CD4-positive, alpha-beta T cell (primary cell): ENCODE data around the gene ZNF112. TPM values are rescaled to one million over a fixed set of nuclear protein-coding genes. Genes with fewer than 3 reads are reported as not detected.
"Not testable (repeated sequence)": the region's sequence is repeated elsewhere in the genome, so short reads cannot be mapped to it uniquely, and the experiment has no call there.

ENCODE experiments used
- ATAC-seq: fragments of 200-7000 bp; cut with Tn5 transposase; one replicate; pipeline ENCODE4 v1.10.0; 2022; ENCODE audit warnings: mild to moderate bottlenecking; ENCODE audit not compliant: poor library complexity
- CTCF ChIA-PET: fragments of 350-600 bp; sonication (Branson Sonifier 250); formaldehyde crosslinking; loops from one replicate; lab custom pipeline; 2021; ENCODE audit warnings: antibody characterized with exemption, inconsistent platforms; lab: Charles Lee
- POLR2A ChIA-PET: fragments of 350-600 bp; sonication (Branson Sonifier 250); formaldehyde crosslinking; loops from one replicate; lab custom pipeline; 2021; ENCODE audit warnings: antibody characterized with exemption, inconsistent platforms; lab: Charles Lee
- DNase-seq, 14 experiments: peaks; one replicate each; pipeline ENCODE4 v3.0.0-alpha.2; 2013 to 2020; ENCODE audit warnings: mixed read lengths in 2 of 14
- H3K27ac ChIP-seq, 2 donors: one replicate each; pipeline versions ENCODE4 v1.5.1 to v1.7.0; 2013; ENCODE audit warnings: low read length in 2 of 2, low read depth in 1 of 2, mild to moderate bottlenecking in 1 of 2
- H3K27me3 ChIP-seq, 2 experiments: 1 replicate in 1 of 2; 2 replicates in 1 of 2; pipeline versions ENCODE4 v1.6.1 to v1.7.0; 2013; ENCODE audit warnings: low read length in 2 of 2, control low read depth in 1 of 2, mild to moderate bottlenecking in 1 of 2, moderate library complexity in 1 of 2; ENCODE audit not compliant: insufficient read depth in 2 of 2, control insufficient read depth in 1 of 2
- H3K36me3 ChIP-seq: one replicate; pipeline ENCODE4 v1.6.1; 2013; ENCODE audit warnings: low read length, control low read depth; ENCODE audit not compliant: insufficient read depth
- H3K4me1 ChIP-seq: one replicate; pipeline ENCODE4 v1.6.1; 2013; ENCODE audit warnings: low read length, control low read depth; ENCODE audit not compliant: insufficient read depth
- H3K4me3 ChIP-seq: one replicate; pipeline ENCODE4 v1.5.1; 2013; ENCODE audit warnings: mild to moderate bottlenecking, low read length, moderate library complexity
- H3K9me3 ChIP-seq, 2 experiments: 1 replicate in 1 of 2; 2 replicates in 1 of 2; pipeline versions ENCODE4 v1.6.1 to v1.7.0; 2013; ENCODE audit warnings: low read length in 2 of 2, mild to moderate bottlenecking in 2 of 2, control low read depth in 1 of 2, moderate library complexity in 1 of 2; ENCODE audit not compliant: control insufficient read depth in 1 of 2, insufficient read depth in 1 of 2
- H3K27ac Mint-ChIP-seq: one replicate; pipeline ENCODE4 v1.8.0; 2020; ENCODE audit warnings: mixed read lengths
- H3K27me3 Mint-ChIP-seq: one replicate; pipeline ENCODE4 v1.8.0; 2021; ENCODE audit warnings: mixed read lengths
- H3K36me3 Mint-ChIP-seq: one replicate; pipeline ENCODE4 v1.8.0; 2021; ENCODE audit warnings: low read depth, mixed read lengths
- H3K4me1 Mint-ChIP-seq: one replicate; pipeline ENCODE4 v1.8.0; 2021; ENCODE audit warnings: low read depth, mixed read lengths
- H3K4me3 Mint-ChIP-seq: one replicate; pipeline ENCODE4 v1.8.0; 2020; ENCODE audit warnings: mild to moderate bottlenecking, mixed read lengths
- H3K9me3 Mint-ChIP-seq: one replicate; pipeline ENCODE4 v1.8.0; 2020; ENCODE audit warnings: mixed read lengths
- CTCF ChIP-seq: fragments of 200-600 bp; IDR thresholded peaks from one replicate; pipeline ENCODE4 v1.8.0; 2022; ENCODE audit warnings: antibody characterized with exemption, mild to moderate bottlenecking
- intact Hi-C, 2 experiments: fragments of 100-400 bp; cut with DNase I in 1 of 2; cut with micrococcal nuclease in 1 of 2; formaldehyde crosslinking; loops; one replicate each; pipeline versions ENCODE4 v1.15.1 to v1.9.0; 2023 to 2025; cut with DNase I, micrococcal nuclease
- total RNA-seq, 174 experiments: library from RNA in 2 of 174; stranded (reverse) in 2 of 174; gene quantifications; one replicate each; pipeline ENCODE4 v1.2.3 and lab custom pipeline; 2021 to 2026

Gene ZNF112
- total RNA-seq, 2 experiments from 2014 or later, result 0.08 TPM; not detected in 1

GRCh38 chr19:44341794-44342193 is 14.7 kb downstream of the ZNF112 start:
- no peak overlapping the region for H3K4me3 ChIP-seq
- ChIA-PET POLR2A (no interaction called here), CTCF (no interaction called here)
- DNase-seq (no peak), ATAC-seq (no peak)
- no peak overlapping the region for H3K27ac ChIP-seq
- intact Hi-C loops, result no loop called here
- Mint-ChIP-seq H3K36me3 (peaks cover 26% of the 10 kb centered on the region), H3K27ac (no peak overlapping the region), H3K4me1 (no peaks in the 10 kb centered on the region), H3K27me3 (no peaks in the 10 kb centered on the region), H3K9me3 (peaks cover 11% of the 10 kb centered on the region), H3K4me3 (no peak overlapping the region)
- H3K27me3 ChIP-seq, result no peaks in the 10 kb centered on the region
- no peaks in the 10 kb centered on the region for H3K4me1 ChIP-seq
- H3K36me3 ChIP-seq, result no peaks in the 10 kb centered on the region
- no peak for TF ChIP-seq CTCF
- peaks cover 26 to 32% of the 10 kb centered on the region in 2 experiments for H3K9me3 ChIP-seq

- H3K27ac Mint-ChIP-seq, H3K36me3 ChIP-seq, ATAC-seq, intact Hi-C loops, DNase-seq, CTCF ChIA-PET, H3K27ac ChIP-seq, H3K27me3 ChIP-seq, H3K4me1 Mint-ChIP-seq, H3K4me3 ChIP-seq, H3K4me3 Mint-ChIP-seq, POLR2A ChIA-PET, H3K4me1 ChIP-seq, H3K27me3 Mint-ChIP-seq: not testable (repeated sequence)
- peaks cover 77% of the 10 kb centered on the region for H3K36me3 Mint-ChIP-seq
- peaks cover 25% of the 10 kb centered on the region for H3K9me3 Mint-ChIP-seq
- peaks cover 23 to 81% of the 10 kb centered on the region in 2 experiments for H3K9me3 ChIP-seq
These were observed 21.8 kb downstream of the ZNF112 start for GRCh38 chr19:44334639-44335038.

- Histone ChIP-seq H3K36me3 (no peaks in the 10 kb centered on the region), H3K9me3 (peaks cover 17 to 80% of the 10 kb centered on the region in 2 experiments), H3K4me1 (no peaks in the 10 kb centered on the region), H3K27ac (no peak overlapping the region), H3K27me3 (peaks cover 0 to 2% of the 10 kb centered on the region in 2 experiments), H3K4me3 (no peak overlapping the region)
- DNase-seq (no peak), ATAC-seq (no peak)
- H3K4me3 Mint-ChIP-seq, result no peak overlapping the region
- H3K27me3 Mint-ChIP-seq, result no peaks in the 10 kb centered on the region
- intact Hi-C loops, result no loop called here
- CTCF ChIA-PET, result no interaction called here
- peaks cover 28% of the 10 kb centered on the region for H3K9me3 Mint-ChIP-seq
- H3K4me1 Mint-ChIP-seq, result no peaks in the 10 kb centered on the region
- TF ChIP-seq CTCF, result no peak
- POLR2A ChIA-PET, result no interaction called here
- peaks cover 79% of the 10 kb centered on the region for H3K36me3 Mint-ChIP-seq
- no peak overlapping the region for H3K27ac Mint-ChIP-seq
These were observed 24.3 kb downstream of the ZNF112 start for GRCh38 chr19:44332145-44332544.

- DNase-seq, result no peak
- Mint-ChIP-seq H3K27ac (no peak overlapping the region), H3K4me3 (no peak overlapping the region), H3K9me3 (peaks cover 38% of the 10 kb centered on the region), H3K4me1 (no peaks in the 10 kb centered on the region), H3K27me3 (peaks cover 14% of the 10 kb centered on the region), H3K36me3 (peaks cover 14% of the 10 kb centered on the region)
- POLR2A ChIA-PET, result no interaction called here
- Histone ChIP-seq H3K36me3 (no peaks in the 10 kb centered on the region), H3K27ac (no peak overlapping the region), H3K4me1 (no peaks in the 10 kb centered on the region), H3K4me3 (no peak overlapping the region), H3K9me3 (peaks cover 14% of the 10 kb centered on the region in 2 experiments), H3K27me3 (no peaks in the 10 kb centered on the region)
- intact Hi-C loops, result no loop called here
- no peak for ATAC-seq
- no peak for TF ChIP-seq CTCF
- CTCF ChIA-PET, result no interaction called here
These were observed 40.6 kb downstream of the ZNF112 start for GRCh38 chr19:44315883-44316282.
